GM19035 (cell line): Measurements from ENCODE around the gene GPX3.

Experiments
- ATAC-seq: cut with Tn5 transposase; IDR thresholded peaks from one replicate; pipeline ENCODE4 v1.9.1; 2021; ENCODE audit not compliant: unreplicated experiment

The GPX3 gene

GRCh38 chr5:151012862-151013261 lies 7.5 kb upstream of the GPX3 start:
- ATAC-seq, result no peak

- no peak for ATAC-seq
These were observed 5.6 kb upstream of the GPX3 start for GRCh38 chr5:151014680-151015343.

- ATAC-seq, result no peak
These were observed 4.3 kb upstream of the GPX3 start for GRCh38 chr5:151015974-151016587.

- ATAC-seq, result no peak
These were observed 3.7 kb upstream of the GPX3 start for GRCh38 chr5:151016700-151017099.

- no peak for ATAC-seq
These were observed 2.5 kb upstream of the GPX3 start for GRCh38 chr5:151017897-151018296.

- no peak for ATAC-seq
These were observed 1.5 kb upstream of the GPX3 start for GRCh38 chr5:151018846-151019245.

GRCh38 chr5:151019331-151019730 lies 1.1 kb upstream of the GPX3 start:
- no peak for ATAC-seq

GRCh38 chr5:151021746-151022145 lies 1.4 kb downstream of the GPX3 start:
- no peak for ATAC-seq

GRCh38 chr5:151022511-151023018 lies 2.2 kb downstream of the GPX3 start:
- no peak for ATAC-seq

- no peak for ATAC-seq
These were observed 2.7 kb downstream of the GPX3 start for GRCh38 chr5:151023047-151023615.

GRCh38 chr5:151023651-151024050 lies 3.3 kb downstream of the GPX3 start:
- ATAC-seq, result no peak

- ATAC-seq, result no peak
These were observed 4.3 kb downstream of the GPX3 start for GRCh38 chr5:151024440-151025249.

GRCh38 chr5:151025250-151025606 lies 4.8 kb downstream of the GPX3 start:
- ATAC-seq, result no peak

- no peak for ATAC-seq
These were observed 5.7 kb downstream of the GPX3 start for GRCh38 chr5:151026088-151026487.

- ATAC-seq, result no peak
These were observed 6.3 kb downstream of the GPX3 start for GRCh38 chr5:151026679-151027078.

- no peak for ATAC-seq
These were observed 7.6 kb downstream of the GPX3 start for GRCh38 chr5:151027961-151028479.

GRCh38 chr5:151028717-151029116 lies 8.3 kb downstream of the GPX3 start:
- ATAC-seq, result no peak

- no peak for ATAC-seq
These were observed 9.0 kb downstream of the GPX3 start for GRCh38 chr5:151029179-151030055.

- ATAC-seq, result no peak
These were observed 9.6 kb downstream of the GPX3 start for GRCh38 chr5:151030056-151030336.

GRCh38 chr5:151030379-151030778 lies 10.0 kb downstream of the GPX3 start:
- no peak for ATAC-seq

GRCh38 chr5:151031554-151031953 lies 11.2 kb downstream of the GPX3 start:
- ATAC-seq, result no peak
